ENCODE results near the gene DDX17. TPM values are rescaled to one million over a fixed set of nuclear protein-coding genes. Genes with fewer than 3 reads are reported as not detected.

The DDX17 gene
- total and polyA plus RNA-seq, 9 of the 15 experiments (the other 6 are each of a cell fraction or from before 2014, with no cell fraction given): 17.6 to 421 (median 189) TPM

- TF ChIP-seq ARID4B (CRISPR knock-in tag; IDR thresholded peaks at IDR 0.05): peak; percentile 57; the same call in 1 of the 2 replicates
- TF ChIP-seq, protein P1, sequence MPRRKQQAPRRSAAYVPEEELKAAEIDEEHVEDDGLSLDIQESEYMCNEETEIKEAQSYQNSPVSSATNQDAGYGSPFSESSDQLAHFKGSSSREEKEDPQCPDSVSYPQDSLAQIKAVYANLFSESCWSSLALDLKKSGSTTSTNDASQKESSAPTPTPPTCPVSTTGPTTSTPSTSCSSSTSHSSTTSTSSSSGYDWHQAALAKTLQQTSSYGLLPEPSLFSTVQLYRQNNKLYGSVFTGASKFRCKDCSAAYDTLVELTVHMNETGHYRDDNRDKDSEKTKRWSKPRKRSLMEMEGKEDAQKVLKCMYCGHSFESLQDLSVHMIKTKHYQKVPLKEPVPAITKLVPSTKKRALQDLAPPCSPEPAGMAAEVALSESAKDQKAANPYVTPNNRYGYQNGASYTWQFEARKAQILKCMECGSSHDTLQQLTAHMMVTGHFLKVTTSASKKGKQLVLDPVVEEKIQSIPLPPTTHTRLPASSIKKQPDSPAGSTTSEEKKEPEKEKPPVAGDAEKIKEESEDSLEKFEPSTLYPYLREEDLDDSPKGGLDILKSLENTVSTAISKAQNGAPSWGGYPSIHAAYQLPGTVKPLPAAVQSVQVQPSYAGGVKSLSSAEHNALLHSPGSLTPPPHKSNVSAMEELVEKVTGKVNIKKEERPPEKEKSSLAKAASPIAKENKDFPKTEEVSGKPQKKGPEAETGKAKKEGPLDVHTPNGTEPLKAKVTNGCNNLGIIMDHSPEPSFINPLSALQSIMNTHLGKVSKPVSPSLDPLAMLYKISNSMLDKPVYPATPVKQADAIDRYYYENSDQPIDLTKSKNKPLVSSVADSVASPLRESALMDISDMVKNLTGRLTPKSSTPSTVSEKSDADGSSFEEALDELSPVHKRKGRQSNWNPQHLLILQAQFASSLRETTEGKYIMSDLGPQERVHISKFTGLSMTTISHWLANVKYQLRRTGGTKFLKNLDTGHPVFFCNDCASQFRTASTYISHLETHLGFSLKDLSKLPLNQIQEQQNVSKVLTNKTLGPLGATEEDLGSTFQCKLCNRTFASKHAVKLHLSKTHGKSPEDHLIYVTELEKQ (CRISPR knock-in tag; IDR thresholded peaks at IDR 0.05): no peak
- TF ChIP-seq, protein P2, sequence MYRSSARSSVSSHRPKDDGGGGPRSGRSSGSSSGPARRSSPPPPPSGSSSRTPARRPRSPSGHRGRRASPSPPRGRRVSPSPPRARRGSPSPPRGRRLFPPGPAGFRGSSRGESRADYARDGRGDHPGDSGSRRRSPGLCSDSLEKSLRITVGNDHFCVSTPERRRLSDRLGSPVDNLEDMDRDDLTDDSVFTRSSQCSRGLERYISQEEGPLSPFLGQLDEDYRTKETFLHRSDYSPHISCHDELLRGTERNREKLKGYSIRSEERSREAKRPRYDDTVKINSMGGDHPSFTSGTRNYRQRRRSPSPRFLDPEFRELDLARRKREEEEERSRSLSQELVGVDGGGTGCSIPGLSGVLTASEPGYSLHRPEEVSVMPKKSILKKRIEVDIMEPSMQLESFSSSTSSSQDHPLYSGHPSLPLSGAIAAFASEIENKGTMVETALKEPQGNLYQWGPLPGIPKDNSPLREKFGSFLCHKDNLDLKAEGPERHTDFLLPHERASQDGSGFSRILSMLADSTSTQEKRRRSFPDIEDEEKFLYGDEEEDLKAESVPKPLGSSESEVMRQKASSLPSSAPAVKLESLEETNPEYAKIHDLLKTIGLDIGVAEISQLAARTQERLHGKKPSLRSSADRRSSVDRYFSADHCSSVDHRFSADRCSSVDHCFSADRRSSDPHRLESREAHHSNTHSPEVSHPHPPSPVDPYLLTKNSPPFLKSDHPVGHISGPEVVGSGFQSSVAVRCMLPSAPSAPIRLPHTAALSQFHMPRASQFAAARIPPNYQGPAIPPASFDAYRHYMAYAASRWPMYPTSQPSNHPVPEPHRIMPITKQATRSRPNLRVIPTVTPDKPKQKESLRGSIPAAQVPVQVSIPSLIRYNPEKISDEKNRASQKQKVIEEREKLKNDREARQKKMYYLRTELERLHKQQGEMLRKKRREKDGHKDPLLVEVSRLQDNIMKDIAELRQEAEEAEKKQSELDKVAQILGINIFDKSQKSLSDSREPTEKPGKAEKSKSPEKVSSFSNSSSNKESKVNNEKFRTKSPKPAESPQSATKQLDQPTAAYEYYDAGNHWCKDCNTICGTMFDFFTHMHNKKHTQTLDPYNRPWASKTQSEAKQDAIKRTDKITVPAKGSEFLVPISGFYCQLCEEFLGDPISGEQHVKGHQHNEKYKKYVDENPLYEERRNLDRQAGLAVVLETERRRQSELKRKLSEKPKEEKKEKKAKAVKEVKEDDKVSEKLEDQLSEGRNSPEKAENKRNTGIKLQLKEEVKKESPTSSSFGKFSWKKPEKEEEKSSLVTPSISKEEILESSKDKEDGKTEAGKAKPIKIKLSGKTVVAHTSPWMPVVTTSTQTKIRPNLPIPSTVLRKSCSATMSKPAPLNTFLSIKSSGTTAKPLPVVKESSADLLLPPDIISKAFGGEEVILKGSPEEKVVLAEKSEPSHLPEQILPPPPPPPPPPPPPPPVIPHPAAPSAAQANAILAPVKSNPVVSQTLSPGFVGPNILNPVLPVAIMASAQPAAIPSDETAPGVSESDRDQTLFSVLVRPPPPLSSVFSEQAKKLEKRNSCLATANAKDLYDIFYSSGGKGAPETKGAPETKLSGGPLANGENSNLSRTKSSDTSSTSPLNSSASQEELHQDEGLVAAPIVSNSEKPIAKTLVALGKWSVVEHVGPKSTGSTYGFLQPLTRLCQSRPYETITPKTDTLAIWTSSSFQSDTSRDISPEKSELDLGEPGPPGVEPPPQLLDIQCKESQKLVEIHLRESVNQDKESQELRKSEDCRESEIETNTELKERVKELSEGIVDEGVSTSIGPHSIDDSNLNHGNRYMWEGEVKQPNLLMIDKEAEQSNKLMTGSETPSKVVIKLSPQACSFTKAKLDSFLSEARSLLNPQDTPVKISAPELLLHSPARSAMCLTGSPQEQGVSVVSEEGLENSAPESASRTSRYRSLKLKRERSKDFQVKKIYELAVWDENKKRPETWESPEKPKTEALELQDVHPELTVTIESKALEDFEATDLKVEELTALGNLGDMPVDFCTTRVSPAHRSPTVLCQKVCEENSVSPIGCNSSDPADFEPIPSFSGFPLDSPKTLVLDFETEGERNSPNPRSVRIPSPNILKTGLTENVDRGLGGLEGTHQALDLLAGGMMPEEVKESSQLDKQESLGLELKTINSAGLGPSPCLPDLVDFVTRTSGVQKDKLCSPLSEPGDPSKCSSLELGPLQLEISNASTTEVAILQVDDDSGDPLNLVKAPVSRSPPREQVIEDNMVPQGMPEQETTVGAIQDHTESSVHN (IDR thresholded peaks at IDR 0.05; ENCODE audit: borderline replicate concordance in 1 of 2, low read depth in 1 of 2): no peak
- no peak for TF ChIP-seq ZNF224 (CRISPR knock-in tag; IDR thresholded peaks at IDR 0.05)
- peak; percentile 70; the same call in 1 of the 2 replicates for TF ChIP-seq ATF7 (IDR thresholded peaks at IDR 0.05)
These were observed 38.1 kb downstream of the DDX17 start, which contains the start of gene KDELR3 (continued) for GRCh38 chr22:38467904-38468442.
